Testis (tissue), 2 donors: ENCODE data around the gene MAP1LC3B2.

Experiments used
- CTCF ChIP-seq, 3 experiments: fragments of 450-650 bp in 2 of 3; fragments of 200-600 bp in 1 of 3; sonication (generic) in 1 of 3; IDR thresholded peaks; one replicate each; pipeline ENCODE4 v1.5.1; 2016 to 2019; ENCODE audit warnings: antibody characterized with exemption in 3 of 3, mild to moderate bottlenecking in 2 of 3, moderate library complexity in 1 of 3
- POLR2A ChIP-seq: fragments of 450-650 bp; IDR thresholded peaks from one replicate; pipeline ENCODE4 v1.6.1; 2017; ENCODE audit warnings: antibody characterized with exemption, mild to moderate bottlenecking, moderate library complexity

- no peak for TF ChIP-seq CTCF (IDR thresholded peaks at IDR 0.05)
- TF ChIP-seq POLR2A: no peak
Observed at GRCh38 chr12:116594325-116595038, 35.3 kb downstream of the MAP1LC3B2 start.
